Activated naive CD8-positive, alpha-beta T cell treated with anti-CD3 and anti-CD28 coated beads, Interleukin-2, amount 50 U/mL, for 16 hours (primary cell): Measurements from ENCODE around the gene GPHA2.

Source experiments
- DNase-seq: peaks from one replicate; pipeline ENCODE4 v3.0.0-alpha.2; 2020; ENCODE audit warnings: low read depth, low spot score

Gene GPHA2

GRCh38 chr11:64891215-64891848 lies 44.4 kb downstream of the GPHA2 start:
- DNase-seq, result no peak

GRCh38 chr11:64890522-64890939 lies 45.2 kb downstream of the GPHA2 start:
- DNase-seq, result no peak

DNA sequence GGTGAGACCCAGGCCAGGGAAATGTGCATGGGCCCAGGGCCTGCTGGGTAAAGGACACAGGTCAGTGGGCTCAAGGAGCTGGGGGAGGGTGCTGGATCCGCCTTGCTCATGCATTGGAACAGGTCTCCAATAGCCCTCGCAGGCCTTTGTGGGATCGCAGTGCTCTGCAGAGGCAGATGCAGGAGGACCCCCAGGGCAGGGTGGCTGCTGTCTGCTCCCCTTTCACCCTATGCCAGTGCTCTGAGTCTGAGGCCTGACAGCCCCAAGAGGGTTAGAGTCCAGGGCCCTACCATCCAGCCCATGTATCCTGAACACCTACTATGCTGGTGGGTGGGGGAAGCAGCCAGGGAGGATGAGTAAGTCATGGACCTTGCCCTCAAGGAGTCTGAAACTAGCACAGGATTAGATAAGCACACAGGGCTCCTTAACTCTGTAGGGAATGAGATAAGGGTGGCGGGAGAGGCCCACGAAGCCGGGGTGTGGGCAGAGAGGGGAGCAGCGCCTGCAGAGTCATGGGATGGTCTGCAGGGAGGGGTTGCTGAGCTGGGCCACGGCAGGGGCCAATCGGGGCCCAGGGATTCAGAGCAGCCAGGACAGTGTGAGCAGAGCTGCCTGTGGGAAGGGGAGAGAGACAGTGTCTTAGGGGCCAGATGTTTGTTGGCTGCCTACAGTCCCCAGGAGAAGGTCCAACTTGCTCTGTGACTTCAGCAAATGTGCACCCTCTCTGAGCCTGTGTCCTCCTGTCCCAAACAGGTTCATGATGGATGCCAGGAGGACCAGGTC lies 46.8 kb downstream of the GPHA2 start:
- no peak for DNase-seq

DNA sequence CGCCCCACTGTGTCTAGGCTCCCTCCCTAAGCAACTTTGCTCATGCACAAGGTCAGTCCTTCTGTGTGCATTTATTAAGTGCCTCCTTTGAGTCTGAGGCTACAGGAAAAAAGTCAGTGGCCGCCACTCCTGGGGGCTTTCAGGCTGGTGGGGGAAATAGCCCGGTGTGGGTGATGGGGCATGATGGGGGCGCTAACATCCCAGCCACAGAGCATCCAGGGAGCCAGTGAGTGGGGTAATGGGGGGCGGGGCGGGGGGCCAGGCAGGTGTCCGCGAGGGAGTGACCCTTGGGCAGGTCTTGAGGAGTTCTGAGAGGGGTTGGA lies 47.3 kb downstream of the GPHA2 start:
- DNase-seq, result no peak

DNA sequence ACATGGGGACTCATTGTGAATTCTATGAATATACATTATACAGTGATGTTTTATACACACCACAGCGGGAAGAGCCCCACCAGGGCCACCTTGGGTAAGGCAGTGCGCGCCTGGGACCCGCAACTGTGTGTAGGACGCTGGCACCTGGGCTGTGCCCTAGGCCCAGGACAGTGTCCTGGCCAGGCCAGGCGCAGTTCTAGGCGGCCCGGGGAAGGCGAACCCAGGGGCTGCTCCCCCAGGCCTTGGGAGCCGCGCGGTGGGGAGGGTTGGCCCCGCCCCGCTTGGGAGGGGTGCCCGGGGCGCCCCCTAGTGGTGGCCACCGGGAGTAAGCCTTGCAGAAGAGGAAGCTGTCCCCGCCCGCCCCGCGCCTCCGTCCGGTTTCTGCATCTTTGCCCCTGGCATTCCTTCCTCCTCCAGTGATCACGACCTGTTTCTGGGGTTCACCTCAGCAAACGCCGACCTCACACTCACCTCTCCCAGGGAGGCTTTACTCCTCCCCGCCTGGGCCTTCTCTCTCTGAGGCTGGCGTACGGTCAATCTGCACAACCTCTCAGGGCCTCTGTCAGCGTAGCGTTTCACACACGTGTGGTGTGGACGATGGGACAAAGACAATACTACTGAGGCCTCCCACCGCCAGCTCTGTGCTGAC lies 47.8 kb downstream of the GPHA2 start:
- DNase-seq, result peak; percentile 73

DNA sequence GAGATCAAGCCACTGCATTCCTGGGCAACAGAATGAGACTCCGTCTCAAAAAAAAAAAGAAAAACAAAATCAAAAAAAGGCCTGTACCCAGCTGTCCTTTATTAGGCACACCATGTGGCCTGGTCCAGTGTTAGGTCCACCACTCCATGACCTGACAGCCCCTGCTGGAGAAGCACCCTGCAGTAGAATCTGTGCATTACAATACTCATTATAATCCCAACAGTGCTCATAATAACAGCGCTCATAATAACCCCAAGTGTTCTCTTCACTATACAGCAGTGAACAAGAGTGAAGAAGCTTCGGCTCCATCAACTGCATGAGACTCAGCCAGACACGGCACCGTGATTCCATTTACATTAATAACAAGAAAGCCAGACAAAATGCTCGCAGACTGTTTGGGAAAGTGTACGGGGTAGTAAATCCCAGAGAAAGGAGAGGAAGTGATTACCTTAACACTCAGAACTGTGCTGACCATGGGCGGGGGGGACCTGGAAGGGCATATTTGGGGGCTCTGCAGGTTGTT lies 48.4 kb downstream of the GPHA2 start:
- no peak for DNase-seq

DNA sequence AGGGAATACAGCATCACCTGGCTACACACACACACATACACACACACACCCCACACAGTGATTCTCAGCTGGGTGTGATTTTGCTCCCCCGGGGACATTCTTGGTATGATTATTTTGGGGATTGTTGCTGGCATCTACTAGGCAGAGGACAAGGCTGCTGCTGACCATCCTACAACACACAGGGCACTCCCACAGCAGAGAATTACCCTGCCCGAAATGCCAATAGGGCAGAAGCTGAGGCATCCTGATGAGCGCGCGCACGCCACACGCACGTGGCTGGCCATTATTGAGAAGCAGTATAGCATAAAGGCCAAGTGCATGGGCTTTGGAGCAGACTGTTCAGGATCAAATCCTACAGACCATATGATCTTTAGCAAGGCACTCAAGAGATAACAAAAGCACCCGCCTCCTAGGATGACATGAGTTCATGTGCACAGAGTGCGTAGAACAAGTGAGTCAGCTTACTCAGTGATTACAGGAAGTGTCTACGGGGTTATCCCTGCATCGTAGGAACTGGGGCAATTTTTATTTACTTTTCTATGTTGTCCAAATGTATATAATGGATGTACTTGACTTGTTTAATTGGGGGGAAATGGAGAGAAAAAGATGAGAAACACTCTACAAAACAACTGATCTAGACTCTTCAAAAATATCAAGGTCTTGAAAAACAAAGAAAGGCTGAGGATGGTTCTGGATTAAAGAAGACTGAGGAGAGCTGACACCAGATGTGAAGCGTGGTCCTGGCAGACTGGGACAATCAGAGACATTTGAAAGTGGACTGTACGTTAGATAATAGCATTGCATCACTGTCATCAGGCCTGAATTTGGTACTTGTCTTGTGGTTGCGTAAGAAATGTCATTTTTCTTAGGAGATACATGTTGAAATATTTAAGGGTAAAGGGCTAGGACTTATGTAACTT lies 50.1 kb downstream of the GPHA2 start:
- no peak for DNase-seq
